Renal cortex interstitium (tissue), 3 donors: ENCODE data around the gene GLI1. TPM values are rescaled to one million over a fixed set of nuclear protein-coding genes. Genes with fewer than 3 reads are reported as not detected.

Experiments used
- polyA plus RNA-seq, 3 donors: library from polyadenylated mRNA; unstranded; fragments of 120-200 nt; gene quantifications; one replicate each; pipeline ENCODE4 v1.2.1, GENCODE V29; 2013; ENCODE audit not compliant: insufficient read length in 3 of 3

Gene GLI1
- polyA plus RNA-seq, 3 donors = 16.4 to 22.8 (median 20.3) TPM

Other genes starting within 250 kb of the GLI1 start
- gene NXPH4, start 243.0 kb upstream of the GLI1 start, polyA plus RNA-seq = 1 to 10 TPM; 3.0 to 5.6 (median 4.2) TPM
- 10 to 100 TPM; 69.1 to 86.6 (median 77.3) TPM for gene SHMT2, start 230.1 kb upstream of the GLI1 start, polyA plus RNA-seq
- gene STAC3, start 208.6 kb upstream of the GLI1 start, polyA plus RNA-seq = 1 to 10 TPM; 5.2 to 8.0 (median 6.1) TPM
- 100 to 1,000 TPM in 1 of 3 donors, 10 to 100 TPM in 2; 62.4 to 109 (median 81.4) TPM for gene R3HDM2, start 28.7 kb upstream of the GLI1 start, polyA plus RNA-seq
- under 1 TPM; 0.25 to 0.33 (median 0.32) TPM for gene INHBC, start 25.0 kb upstream of the GLI1 start, polyA plus RNA-seq
- gene INHBE, start 4.5 kb upstream of the GLI1 start, polyA plus RNA-seq = under 1 TPM; 0.65 to 0.77 (median 0.66) TPM
- 1 to 10 TPM; 2.9 to 3.1 (median 3.0) TPM for gene ARHGAP9, start 20.1 kb downstream of the GLI1 start, polyA plus RNA-seq
- gene MARS1, start 28.3 kb downstream of the GLI1 start, polyA plus RNA-seq = 100 to 1,000 TPM; 113 to 145 (median 114) TPM
- 10 to 100 TPM; 28.4 to 36.2 (median 31.4) TPM for gene DDIT3, start 60.7 kb downstream of the GLI1 start, polyA plus RNA-seq
- gene MBD6, start 63.0 kb downstream of the GLI1 start, polyA plus RNA-seq = 100 to 1,000 TPM in 1 of 3 donors, 10 to 100 TPM in 2; 52.7 to 108 (median 65.9) TPM
- gene DCTN2, start 87.4 kb downstream of the GLI1 start, polyA plus RNA-seq = 100 to 1,000 TPM; 160 to 172 (median 172) TPM
- gene KIF5A, start 90.3 kb downstream of the GLI1 start, polyA plus RNA-seq = under 1 TPM; 0.50 to 0.88 (median 0.76) TPM
- gene PIP4K2C, start 131.4 kb downstream of the GLI1 start, polyA plus RNA-seq = 10 to 100 TPM; 36.5 to 42.1 (median 40.0) TPM
- gene DTX3, start 145.0 kb downstream of the GLI1 start, polyA plus RNA-seq = 10 to 100 TPM; 54.5 to 74.5 (median 63.9) TPM
- gene ARHGEF25, start 151.7 kb downstream of the GLI1 start, polyA plus RNA-seq = 10 to 100 TPM; 29.8 to 37.5 (median 36.4) TPM
- gene B4GALNT1, start 173.4 kb downstream of the GLI1 start, polyA plus RNA-seq = 1 to 10 TPM in 1 of 3 donors, under 1 TPM in 2; 0.84 to 1.3 (median 0.97) TPM
- 100 to 1,000 TPM; 197 to 215 (median 204) TPM for gene OS9, start 234.3 kb downstream of the GLI1 start, polyA plus RNA-seq